ENCODE data around the gene ZBTB9. TPM values are rescaled to one million over a fixed set of nuclear protein-coding genes. Genes with fewer than 3 reads are reported as not detected.

Gene ZBTB9
- total RNA-seq, 1 donor from 2014 or later, result 4.6 TPM

- no peak for TF ChIP-seq CTCF (conservative IDR thresholded peaks at IDR 0.05; ENCODE audit: low read depth, low read length)
- H3K4me3 ChIP-seq (ENCODE audit: low read depth, low read length), result no peak overlapping the region
- DNase-seq (ENCODE audit: low read depth), result no peak
Observed at GRCh38 chr6:33443619-33444504, 10.5 kb upstream of the ZBTB9 start.

- TF ChIP-seq CTCF (conservative IDR thresholded peaks at IDR 0.05; ENCODE audit: low read depth, low read length), result no peak
- no peak for DNase-seq (ENCODE audit: low read depth)
Observed at GRCh38 chr6:33445119-33445603, 9.2 kb upstream of the ZBTB9 start.

GRCh38 chr6:33446356-33446755 is 8.0 kb upstream of the ZBTB9 start:
- no peak overlapping the region for H3K4me3 ChIP-seq (ENCODE audit: low read depth, low read length)
- TF ChIP-seq CTCF (conservative IDR thresholded peaks at IDR 0.05; ENCODE audit: low read depth, low read length), result no peak
- DNase-seq (ENCODE audit: low read depth), result no peak

More at GRCh38 chr6:33445119-33445603, 9.2 kb upstream of the ZBTB9 start:
- H3K4me3 ChIP-seq (ENCODE audit: low read depth, low read length), result no peak overlapping the region

- TF ChIP-seq CTCF (conservative IDR thresholded peaks at IDR 0.05; ENCODE audit: low read depth, low read length), result no peak
- DNase-seq (ENCODE audit: low read depth), result no peak
- H3K4me3 ChIP-seq (ENCODE audit: low read depth, low read length), result no peak overlapping the region
Observed at GRCh38 chr6:33450434-33450833, 3.9 kb upstream of the ZBTB9 start.

- TF ChIP-seq CTCF (conservative IDR thresholded peaks at IDR 0.05; ENCODE audit: low read depth, low read length), result no peak
- DNase-seq (ENCODE audit: low read depth), result no peak
- H3K4me3 ChIP-seq (ENCODE audit: low read depth, low read length), result no peak overlapping the region
Observed at GRCh38 chr6:33451606-33452005, 2.8 kb upstream of the ZBTB9 start.

- H3K4me3 ChIP-seq (ENCODE audit: low read depth, low read length), result no peak overlapping the region
- no peak for DNase-seq (ENCODE audit: low read depth)
- no peak for TF ChIP-seq CTCF (conservative IDR thresholded peaks at IDR 0.05; ENCODE audit: low read depth, low read length)
Observed at GRCh38 chr6:33452496-33452895, 1.9 kb upstream of the ZBTB9 start.
